Cardiac muscle cell (in vitro differentiated cells and primary cell): ENCODE measurements around the gene ALDH1L1. TPM values are rescaled to one million over a fixed set of nuclear protein-coding genes. Genes with fewer than 3 reads are reported as not detected.

Experiments used
- DNase-seq, 2 donors: peaks; one replicate each; pipeline versions ENCODE4 v3.0.0 to v3.0.0-alpha.2; 2010 to 2017; ENCODE audit warnings: low read depth in 1 of 2, low spot score in 1 of 2
- H3K27ac ChIP-seq: fragments of 200-600 bp; sonication (generic); 2 replicates; pipeline ENCODE4 v1.5.1; 2016
- H3K27me3 ChIP-seq: fragments of 200-600 bp; sonication (generic); 2 replicates; pipeline ENCODE4 v1.6.0; 2016; ENCODE audit warnings: control low read depth
- H3K36me3 ChIP-seq: fragments of 200-600 bp; sonication (generic); 2 replicates; pipeline ENCODE4 v1.5.1; 2016; ENCODE audit warnings: control low read depth
- H3K4me1 ChIP-seq: fragments of 200-600 bp; sonication (generic); 2 replicates; pipeline ENCODE4 v1.8.1; 2017; ENCODE audit warnings: low read depth, mild to moderate bottlenecking, mixed run types
- H3K4me3 ChIP-seq: fragments of 200-600 bp; sonication (generic); 2 replicates; pipeline ENCODE4 v1.5.1; 2016; ENCODE audit warnings: mild to moderate bottlenecking
- H3K9me3 ChIP-seq: fragments of 200-600 bp; sonication (generic); 2 replicates; pipeline ENCODE4 v1.5.1; 2017; ENCODE audit warnings: low read depth, mild to moderate bottlenecking, control low read depth
- polyA plus RNA-seq: library from polyadenylated mRNA; unstranded; fragments of >200 nt; fragmentation: Nextera tagmentation; extraction: Ambion mirVana; gene quantifications from 2 replicates; pipeline ENCODE4 v1.2.1, GENCODE V29; 2016
- total RNA-seq: library from RNA; depleted of rRNA; stranded (reverse); fragments of >200 nt; gene quantifications from 2 replicates; pipeline ENCODE4 v1.2.3, GENCODE V29; 2016
- TF ChIP-seq, protein P1 (sequence below): IDR thresholded peaks from 2 replicates; pipeline ENCODE4 v1.5.1; 2012; ENCODE audit warnings: low read depth, mild to moderate bottlenecking, low read length

Gene ALDH1L1
- total and polyA plus RNA-seq, 2 experiments from 2014 or later: 0.98 to 2.6 TPM

DNA sequence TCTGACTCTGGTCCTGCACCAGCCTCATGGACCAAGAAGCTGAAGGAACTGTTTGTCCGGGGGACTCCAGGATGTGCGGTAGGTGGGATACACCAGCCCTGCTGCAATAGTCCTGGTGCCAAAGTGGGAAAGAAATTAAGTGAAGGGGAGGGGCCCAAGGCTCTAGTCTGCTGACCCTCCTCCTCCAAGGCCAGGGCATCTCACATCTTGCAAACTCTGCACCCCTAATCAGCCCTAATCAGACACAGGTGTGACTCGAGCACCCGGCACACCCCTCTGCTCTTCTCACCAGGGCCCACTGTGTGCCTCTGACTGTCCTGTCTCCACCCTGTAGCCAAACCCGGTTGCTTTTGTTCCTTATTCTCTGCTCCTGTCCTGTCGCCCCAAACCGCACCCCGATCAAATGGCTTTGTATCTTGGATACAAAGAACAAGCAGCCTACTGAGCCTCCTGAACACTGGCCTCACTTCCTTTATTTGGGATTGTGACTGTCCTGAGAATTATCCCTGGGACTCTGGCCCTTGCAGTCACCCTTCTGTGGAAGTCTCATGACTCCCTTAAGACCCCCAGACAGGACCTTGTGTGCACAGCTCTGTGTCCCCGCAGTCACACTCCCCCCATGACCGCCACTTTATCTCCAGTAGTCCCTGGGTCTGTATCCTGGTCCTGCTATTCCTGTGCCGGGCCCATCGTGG lies 69.8 kb downstream of the ALDH1L1 start:
- DNase-seq: no peak
- Histone ChIP-seq H3K9me3 (no peaks in the 10 kb centered on the region), H3K4me1 (no peaks in the 10 kb centered on the region), H3K27ac (no peak overlapping the region), H3K4me3 (no peak overlapping the region), H3K36me3 (no peaks in the 10 kb centered on the region), H3K27me3 (no peaks in the 10 kb centered on the region)
- TF ChIP-seq, protein P1, sequence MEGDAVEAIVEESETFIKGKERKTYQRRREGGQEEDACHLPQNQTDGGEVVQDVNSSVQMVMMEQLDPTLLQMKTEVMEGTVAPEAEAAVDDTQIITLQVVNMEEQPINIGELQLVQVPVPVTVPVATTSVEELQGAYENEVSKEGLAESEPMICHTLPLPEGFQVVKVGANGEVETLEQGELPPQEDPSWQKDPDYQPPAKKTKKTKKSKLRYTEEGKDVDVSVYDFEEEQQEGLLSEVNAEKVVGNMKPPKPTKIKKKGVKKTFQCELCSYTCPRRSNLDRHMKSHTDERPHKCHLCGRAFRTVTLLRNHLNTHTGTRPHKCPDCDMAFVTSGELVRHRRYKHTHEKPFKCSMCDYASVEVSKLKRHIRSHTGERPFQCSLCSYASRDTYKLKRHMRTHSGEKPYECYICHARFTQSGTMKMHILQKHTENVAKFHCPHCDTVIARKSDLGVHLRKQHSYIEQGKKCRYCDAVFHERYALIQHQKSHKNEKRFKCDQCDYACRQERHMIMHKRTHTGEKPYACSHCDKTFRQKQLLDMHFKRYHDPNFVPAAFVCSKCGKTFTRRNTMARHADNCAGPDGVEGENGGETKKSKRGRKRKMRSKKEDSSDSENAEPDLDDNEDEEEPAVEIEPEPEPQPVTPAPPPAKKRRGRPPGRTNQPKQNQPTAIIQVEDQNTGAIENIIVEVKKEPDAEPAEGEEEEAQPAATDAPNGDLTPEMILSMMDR: no peak

DNA sequence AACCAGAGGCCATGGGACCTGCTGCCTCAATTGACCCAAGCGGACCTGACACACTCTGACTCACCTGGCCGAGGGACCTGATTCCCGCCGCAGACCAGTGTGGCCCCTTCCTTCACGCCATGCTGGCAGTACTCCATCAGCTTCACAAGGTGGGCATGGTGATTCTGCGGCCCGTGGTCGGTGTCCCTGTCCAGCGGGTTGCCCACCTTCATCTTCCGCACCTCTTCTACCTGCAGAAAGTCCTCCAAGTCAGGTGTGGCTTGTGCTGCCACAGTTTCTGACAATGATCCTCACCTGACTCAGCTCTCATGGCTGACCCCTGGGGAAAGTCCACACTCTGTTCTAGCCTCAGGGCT lies 70.5 kb downstream of the ALDH1L1 start:
- H3K27ac ChIP-seq: no peak overlapping the region
- no peak overlapping the region for H3K4me3 ChIP-seq
- H3K4me1 ChIP-seq: no peaks in the 10 kb centered on the region
- H3K27me3 ChIP-seq: no peaks in the 10 kb centered on the region
- DNase-seq: no peak
- TF ChIP-seq, protein P1: no peak
- H3K36me3 ChIP-seq: no peaks in the 10 kb centered on the region
- H3K9me3 ChIP-seq: no peaks in the 10 kb centered on the region

DNA sequence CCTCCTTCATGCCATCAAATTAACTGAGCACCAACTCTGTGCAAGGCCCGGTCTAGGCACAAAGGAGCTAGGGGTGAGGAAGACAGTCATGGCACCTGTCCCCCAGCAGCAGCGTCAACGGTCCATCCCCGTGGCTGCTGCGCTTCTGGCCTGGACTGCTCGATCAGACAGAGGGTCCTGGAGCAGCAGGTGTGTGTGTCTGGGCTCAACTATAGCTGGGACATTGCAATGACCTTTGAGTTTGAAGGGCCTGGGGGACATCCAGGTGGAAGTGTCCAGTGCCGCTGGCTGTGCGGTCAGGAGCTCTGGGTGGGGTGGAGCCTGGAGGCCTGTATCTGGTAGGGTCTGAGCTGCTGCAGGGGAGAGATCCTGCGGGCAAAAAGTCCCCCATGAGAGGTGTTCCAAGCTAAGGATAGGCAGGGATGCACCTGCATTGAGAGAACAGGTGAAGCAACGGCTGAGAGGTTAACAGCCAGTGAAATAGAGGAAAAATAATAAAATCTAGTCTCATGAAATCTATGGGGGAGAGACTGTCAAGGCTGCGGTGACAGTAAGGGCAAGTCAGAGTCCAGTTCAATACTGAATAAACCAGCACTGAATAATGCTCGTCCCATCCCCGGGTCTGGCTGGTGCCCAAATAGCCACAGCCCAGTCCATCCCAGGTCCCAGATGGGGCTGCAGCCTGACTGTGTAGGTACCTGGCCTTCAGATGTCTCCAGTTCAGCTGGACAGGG lies 71.1 kb downstream of the ALDH1L1 start:
- H3K27ac ChIP-seq: no peak overlapping the region
- H3K27me3 ChIP-seq: no peaks in the 10 kb centered on the region
- no peaks in the 10 kb centered on the region for H3K4me1 ChIP-seq
- no peaks in the 10 kb centered on the region for H3K9me3 ChIP-seq
- TF ChIP-seq, protein P1: no peak
- no peak for DNase-seq
- H3K4me3 ChIP-seq: no peak overlapping the region
- H3K36me3 ChIP-seq: no peaks in the 10 kb centered on the region

DNA sequence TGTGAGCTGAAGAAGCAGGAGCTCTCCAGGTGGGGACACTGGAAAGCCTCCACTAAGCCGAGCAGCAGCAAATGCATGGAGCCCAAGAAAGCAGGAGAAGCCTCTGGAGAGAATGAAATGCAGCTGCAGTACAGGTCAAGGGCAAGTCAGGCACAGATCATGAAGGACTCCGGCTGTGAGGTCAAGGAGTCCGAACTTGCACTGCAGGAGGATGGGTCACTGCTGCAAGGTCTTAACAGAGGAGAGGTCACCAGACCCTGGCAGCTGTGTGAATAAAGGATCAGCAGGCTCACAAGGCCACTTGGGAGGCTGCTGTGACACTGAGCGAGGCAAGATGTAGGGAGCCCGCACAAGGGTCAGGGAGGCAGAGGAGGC lies 71.7 kb downstream of the ALDH1L1 start:
- Histone ChIP-seq H3K4me1 (no peaks in the 10 kb centered on the region), H3K27me3 (no peaks in the 10 kb centered on the region), H3K4me3 (no peak overlapping the region), H3K36me3 (no peaks in the 10 kb centered on the region), H3K27ac (no peak overlapping the region), H3K9me3 (no peaks in the 10 kb centered on the region)
- TF ChIP-seq, protein P1: no peak
- no peak for DNase-seq

DNA sequence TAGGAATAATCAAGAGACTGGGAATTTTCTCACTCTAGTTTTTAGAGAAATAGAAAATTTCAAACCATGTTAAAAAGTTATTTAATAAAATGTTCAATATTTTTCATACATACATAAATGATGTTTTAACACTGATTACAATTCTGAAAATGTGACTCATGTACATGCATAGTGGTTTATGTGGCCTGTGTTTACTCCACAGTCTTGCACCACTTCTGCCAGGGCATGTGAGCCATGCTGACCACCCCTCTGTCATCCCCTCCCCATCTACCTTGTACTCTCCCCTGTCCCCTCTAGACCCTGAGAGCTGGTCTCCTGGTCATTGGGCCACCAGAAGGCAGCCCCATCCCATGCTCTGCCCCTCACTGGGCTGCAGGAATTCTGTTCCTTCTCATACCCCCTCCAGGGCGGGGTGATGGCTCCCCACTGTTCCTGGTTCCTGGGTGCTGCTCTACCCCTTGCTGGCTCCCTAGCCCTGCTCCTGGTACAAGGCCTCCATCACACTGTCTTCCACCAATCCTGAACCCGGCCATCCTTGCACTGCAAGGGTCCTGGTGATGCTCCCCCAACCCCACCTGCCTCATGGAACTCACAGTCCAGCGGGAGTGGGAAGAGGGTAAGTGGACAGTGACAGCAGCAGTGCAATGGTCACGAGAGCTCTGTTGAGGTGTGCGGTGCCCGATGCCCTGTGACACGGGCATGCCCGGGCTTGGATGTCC lies 72.3 kb downstream of the ALDH1L1 start:
- no peak overlapping the region for H3K27ac ChIP-seq
- DNase-seq: no peak
- TF ChIP-seq, protein P1: no peak
- no peak overlapping the region for H3K4me3 ChIP-seq
- no peaks in the 10 kb centered on the region for H3K9me3 ChIP-seq
- H3K4me1 ChIP-seq: no peaks in the 10 kb centered on the region
- no peaks in the 10 kb centered on the region for H3K27me3 ChIP-seq
- no peaks in the 10 kb centered on the region for H3K36me3 ChIP-seq
